Daoy (cell line): ENCODE data around the gene ZNF319. TPM values are rescaled to one million over a fixed set of nuclear protein-coding genes. Genes with fewer than 3 reads are reported as not detected.

ENCODE experiments used
- DNase-seq: peaks from one replicate; pipeline ENCODE4 v3.0.0-alpha.2; 2015; ENCODE audit warnings: low read depth
- total RNA-seq: library from RNA; depleted of rRNA; stranded (reverse); fragments of >200 nt; shearing (Covaris generic); gene quantifications from 2 replicates; pipeline ENCODE4 v1.2.3, GENCODE V29; 2014

ZNF319 gene
- total RNA-seq, 1 experiment from 2014 or later, result 1.1 TPM

GRCh38 chr16:57998486-57998885, 2.0 kb downstream of the ZNF319 start:
- peak; percentile 54 for DNase-seq

GRCh38 chr16:57997528-57998265, 2.8 kb downstream of the ZNF319 start:
- no peak for DNase-seq

GRCh38 chr16:57997176-57997527, 3.3 kb downstream of the ZNF319 start:
- DNase-seq, result no peak

- no peak for DNase-seq
These were observed 3.9 kb downstream of the ZNF319 start for GRCh38 chr16:57996406-57997175.

GRCh38 chr16:57995721-57996405, 4.6 kb downstream of the ZNF319 start:
- DNase-seq, result no peak

- peak; percentile 67 for DNase-seq
These were observed 5.7 kb downstream of the ZNF319 start for GRCh38 chr16:57994778-57995177.

- DNase-seq, result no peak
These were observed 6.1 kb downstream of the ZNF319 start for GRCh38 chr16:57994361-57994760.

GRCh38 chr16:57993897-57994296, 6.6 kb downstream of the ZNF319 start:
- no peak for DNase-seq

GRCh38 chr16:57993438-57993837, 7.0 kb downstream of the ZNF319 start:
- DNase-seq, result peak; percentile 46

- no peak for DNase-seq
These were observed 8.4 kb downstream of the ZNF319 start for GRCh38 chr16:57992084-57992483.

- no peak for DNase-seq
These were observed 8.9 kb downstream of the ZNF319 start for GRCh38 chr16:57991551-57992059.

GRCh38 chr16:57988929-57989328, 11.5 kb downstream of the ZNF319 start:
- no peak for DNase-seq

- DNase-seq, result no peak
These were observed 12.9 kb downstream of the ZNF319 start for GRCh38 chr16:57987441-57988177.

- no peak for DNase-seq
These were observed 14.3 kb downstream of the ZNF319 start for GRCh38 chr16:57986196-57986595.

- DNase-seq, result no peak
These were observed 15.0 kb downstream of the ZNF319 start for GRCh38 chr16:57985204-57986181.

GRCh38 chr16:57984443-57985203, 15.8 kb downstream of the ZNF319 start:
- peak; percentile 85 for DNase-seq

GRCh38 chr16:57982385-57982784, 18.1 kb downstream of the ZNF319 start:
- DNase-seq, result no peak

- no peak for DNase-seq
These were observed 18.8 kb downstream of the ZNF319 start for GRCh38 chr16:57981636-57982035.

- DNase-seq, result no peak
These were observed 21.4 kb downstream of the ZNF319 start for GRCh38 chr16:57979006-57979585.
